ENCODE data around the gene ENPP7.

Gene ENPP7

GRCh38 chr17:79732254-79732653 lies 1.5 kb downstream of the ENPP7 start:
- DNase-seq (ENCODE audit: low read depth): no peak

- DNase-seq (ENCODE audit: low read depth): no peak
These were observed 2.3 kb downstream of the ENPP7 start for GRCh38 chr17:79732804-79733691.

DNA sequence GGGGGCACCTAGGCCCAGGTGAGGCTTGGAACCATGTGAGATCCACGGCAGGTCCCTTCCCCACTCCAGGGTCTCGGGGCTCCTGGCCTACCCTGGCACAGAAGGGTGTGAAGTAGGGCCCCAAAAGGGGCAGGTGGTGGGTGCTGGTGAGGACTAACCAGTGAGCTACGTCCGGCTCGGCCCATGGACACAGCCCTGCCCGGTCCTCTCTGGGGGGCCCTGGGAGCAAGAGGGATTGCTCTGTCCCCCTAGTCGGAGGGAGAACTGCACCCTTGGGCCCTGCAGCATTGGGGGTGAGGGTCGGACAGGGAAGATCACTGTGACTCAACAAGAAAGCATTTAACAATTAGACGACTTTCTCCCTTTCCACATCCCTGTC lies 2.9 kb downstream of the ENPP7 start:
- DNase-seq (ENCODE audit: low read depth): no peak

DNA sequence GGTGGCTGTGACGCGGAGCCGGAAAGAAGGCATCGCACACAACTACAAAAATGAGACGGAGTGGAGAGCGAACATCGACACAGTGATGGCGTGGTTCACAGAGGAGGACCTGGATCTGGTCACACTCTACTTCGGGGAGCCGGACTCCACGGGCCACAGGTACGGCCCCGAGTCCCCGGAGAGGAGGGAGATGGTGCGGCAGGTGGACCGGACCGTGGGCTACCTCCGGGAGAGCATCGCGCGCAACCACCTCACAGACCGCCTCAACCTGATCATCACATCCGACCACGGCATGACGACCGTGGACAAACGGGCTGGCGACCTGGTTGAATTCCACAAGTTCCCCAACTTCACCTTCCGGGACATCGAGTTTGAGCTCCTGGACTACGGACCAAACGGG lies 4.4 kb downstream of the ENPP7 start:
- DNase-seq (ENCODE audit: low read depth): no peak

GRCh38 chr17:79737046-79737921 lies 6.5 kb downstream of the ENPP7 start:
- no peak for DNase-seq (ENCODE audit: low read depth)

GRCh38 chr17:79737922-79738578 lies 7.3 kb downstream of the ENPP7 start:
- DNase-seq (ENCODE audit: low read depth): no peak

- DNase-seq (ENCODE audit: low read depth): no peak
These were observed 7.9 kb downstream of the ENPP7 start for GRCh38 chr17:79738643-79739042.

DNA sequence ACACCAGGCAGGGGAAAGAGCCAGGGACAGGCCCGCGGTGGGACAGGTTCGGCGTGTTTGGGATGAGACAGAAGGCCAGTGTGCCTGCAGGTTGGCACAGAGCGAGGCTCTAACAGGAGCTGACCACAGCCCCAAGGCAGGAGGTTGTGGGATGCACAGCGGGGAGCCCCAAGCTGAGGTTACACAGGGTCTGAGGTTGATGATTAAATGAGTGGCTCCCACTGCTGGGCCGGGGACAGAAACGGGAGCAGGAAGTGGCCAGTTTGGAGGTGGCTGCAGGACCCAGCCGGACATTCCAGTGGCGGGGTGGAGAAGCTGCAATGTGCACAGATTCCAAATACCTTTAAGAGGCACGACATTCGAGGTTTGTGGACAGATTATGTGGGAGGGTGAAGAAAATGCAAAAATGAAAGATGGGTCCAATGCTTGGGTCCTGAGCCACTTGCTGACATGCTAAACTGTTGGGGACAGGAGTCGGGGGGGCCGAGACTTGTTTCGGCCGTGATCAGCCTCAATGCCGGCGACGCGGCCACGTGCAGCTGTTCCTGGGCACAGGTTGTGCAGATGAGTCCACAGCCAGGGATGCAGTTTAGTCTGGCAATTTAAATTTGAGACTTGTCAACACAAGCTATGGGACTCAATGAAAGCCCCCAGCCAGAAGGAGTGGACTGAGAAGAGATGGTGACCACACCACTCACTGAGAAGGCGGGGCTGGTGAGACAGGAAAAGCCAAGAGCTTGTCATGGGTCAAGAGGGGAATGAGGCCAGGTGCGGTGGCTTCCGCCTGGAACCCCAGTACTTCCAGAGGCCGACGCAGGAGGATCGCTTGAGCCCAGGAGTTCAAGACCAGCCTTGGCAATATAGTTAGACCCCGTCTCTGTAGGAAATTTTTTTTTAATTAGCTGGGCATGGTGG lies 8.7 kb downstream of the ENPP7 start:
- peak; percentile 27 for DNase-seq (ENCODE audit: low read depth)

DNA sequence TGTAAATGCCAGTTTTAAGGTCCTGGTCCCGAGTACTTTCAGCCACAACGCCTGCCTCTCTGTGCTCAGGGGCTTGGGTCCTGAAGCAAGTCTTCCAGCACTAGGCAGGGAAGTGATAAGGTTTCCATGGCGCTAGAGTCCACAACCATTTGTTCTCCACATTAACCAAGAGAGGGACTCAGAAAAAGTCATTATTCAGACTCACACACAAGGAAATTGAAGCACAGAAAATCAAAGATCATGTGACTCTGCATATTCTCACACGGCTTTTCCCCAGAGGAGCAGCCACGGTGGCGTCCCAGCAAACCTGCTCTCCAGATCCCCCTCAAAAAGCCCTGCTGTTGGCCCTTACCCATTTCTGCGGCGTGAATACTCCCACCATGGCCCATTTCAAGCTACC lies 9.7 kb downstream of the ENPP7 start:
- DNase-seq (ENCODE audit: low read depth): no peak

GRCh38 chr17:79741401-79741750 lies 10.6 kb downstream of the ENPP7 start:
- no peak for DNase-seq (ENCODE audit: low read depth)

GRCh38 chr17:79741751-79742588 lies 11.2 kb downstream of the ENPP7 start:
- peak; percentile 62 for DNase-seq (ENCODE audit: low read depth)

- no peak for DNase-seq (ENCODE audit: low read depth)
These were observed 11.8 kb downstream of the ENPP7 start for GRCh38 chr17:79742589-79742918.

GRCh38 chr17:79742951-79743476 lies 12.3 kb downstream of the ENPP7 start:
- no peak for DNase-seq (ENCODE audit: low read depth)

DNA sequence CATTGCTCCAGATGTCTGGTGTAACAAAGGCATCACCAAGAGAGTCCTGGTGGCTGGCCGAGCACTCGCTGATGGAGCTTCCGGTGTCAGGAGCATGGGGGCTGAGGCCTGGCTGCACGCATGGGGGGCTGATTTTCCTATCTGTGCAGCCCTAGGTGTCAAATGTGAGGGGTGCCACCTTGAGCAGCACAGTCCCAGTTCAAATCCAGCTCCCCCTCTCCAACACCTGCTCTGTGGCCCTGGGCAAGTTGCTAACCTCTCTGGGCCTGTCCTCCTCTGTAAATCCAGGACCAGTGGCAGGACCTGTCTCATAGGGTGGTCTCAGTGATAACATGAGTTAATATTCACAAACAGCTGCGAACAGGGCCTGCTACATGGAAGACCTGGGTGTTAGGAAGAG lies 12.9 kb downstream of the ENPP7 start:
- DNase-seq (ENCODE audit: low read depth): no peak

DNA sequence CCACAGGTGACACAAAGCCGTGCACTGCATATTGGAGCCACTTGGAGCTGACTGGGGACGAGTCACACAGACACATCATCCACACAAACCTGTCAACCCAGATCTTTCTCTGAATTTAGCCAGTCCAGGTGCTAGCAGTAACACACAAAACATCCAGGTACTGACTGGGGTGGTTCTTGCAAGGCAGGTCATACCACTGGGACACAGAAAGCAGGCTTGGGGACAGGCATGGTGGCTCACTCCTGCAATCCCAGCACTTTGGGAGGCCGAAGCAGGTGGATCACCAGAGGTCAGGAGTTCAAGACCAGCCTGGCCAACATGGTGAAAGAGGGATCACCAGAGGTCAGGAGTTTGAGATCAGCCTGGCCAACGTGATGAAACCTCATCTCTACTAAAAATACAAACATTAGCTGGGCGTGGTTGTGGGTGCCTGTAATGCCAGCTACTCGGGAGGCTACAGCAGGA lies 14.9 kb downstream of the ENPP7 start:
- DNase-seq (ENCODE audit: low read depth): no peak

GRCh38 chr17:79746889-79747507 lies 16.3 kb downstream of the ENPP7 start:
- DNase-seq (ENCODE audit: low read depth): no peak

- DNase-seq (ENCODE audit: low read depth): no peak
These were observed 17.0 kb downstream of the ENPP7 start for GRCh38 chr17:79747508-79748294.

- no peak for DNase-seq (ENCODE audit: low read depth)
These were observed 17.8 kb downstream of the ENPP7 start for GRCh38 chr17:79748295-79749099.

Data from ELR (cell line).